NOMO-1 (cell line): ENCODE results near the gene OTOS.

Experiments used
- DNase-seq, 2 experiments: peaks; one replicate each; lab custom pipeline; 2025; ENCODE audit not compliant: unreplicated experiment in 2 of 2; lab: John Stamatoyannopoulos, UW

Gene OTOS

DNA sequence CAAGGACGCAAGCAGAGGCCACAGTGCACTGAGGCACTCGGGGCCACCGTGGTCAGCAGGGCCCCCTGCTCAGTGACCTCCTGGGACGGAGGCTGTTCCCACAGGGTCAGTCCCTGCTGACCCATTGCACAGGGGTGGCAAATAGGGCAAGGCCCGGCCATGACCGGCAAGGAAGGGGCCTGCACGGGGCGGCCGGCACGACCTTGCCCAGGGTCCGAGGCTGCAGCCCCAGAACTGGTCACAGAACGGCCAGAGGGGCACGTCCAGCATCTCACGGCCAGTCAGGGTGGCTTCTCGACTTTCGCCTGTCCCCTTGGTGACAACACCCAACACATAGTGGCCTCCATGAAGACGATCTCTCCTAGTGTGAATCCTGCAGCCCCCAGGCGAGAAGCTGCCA is 27.6 kb upstream of the OTOS start:
- no peak for DNase-seq

DNA sequence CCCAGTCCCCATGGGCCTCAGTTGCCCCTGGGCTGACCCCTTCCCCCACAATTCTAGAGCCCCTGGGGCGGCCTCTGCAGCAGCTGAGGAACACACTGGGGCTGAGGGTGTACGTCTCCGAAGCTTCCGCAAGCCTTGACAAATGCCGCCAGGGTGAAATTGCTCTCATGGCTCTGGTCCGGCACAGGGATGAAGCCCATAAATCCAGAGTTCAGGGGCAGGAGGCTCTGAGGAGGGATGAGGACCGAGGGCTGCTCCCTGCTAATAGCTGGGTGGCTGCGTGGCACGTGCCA is 27.1 kb upstream of the OTOS start:
- DNase-seq = no peak

DNA sequence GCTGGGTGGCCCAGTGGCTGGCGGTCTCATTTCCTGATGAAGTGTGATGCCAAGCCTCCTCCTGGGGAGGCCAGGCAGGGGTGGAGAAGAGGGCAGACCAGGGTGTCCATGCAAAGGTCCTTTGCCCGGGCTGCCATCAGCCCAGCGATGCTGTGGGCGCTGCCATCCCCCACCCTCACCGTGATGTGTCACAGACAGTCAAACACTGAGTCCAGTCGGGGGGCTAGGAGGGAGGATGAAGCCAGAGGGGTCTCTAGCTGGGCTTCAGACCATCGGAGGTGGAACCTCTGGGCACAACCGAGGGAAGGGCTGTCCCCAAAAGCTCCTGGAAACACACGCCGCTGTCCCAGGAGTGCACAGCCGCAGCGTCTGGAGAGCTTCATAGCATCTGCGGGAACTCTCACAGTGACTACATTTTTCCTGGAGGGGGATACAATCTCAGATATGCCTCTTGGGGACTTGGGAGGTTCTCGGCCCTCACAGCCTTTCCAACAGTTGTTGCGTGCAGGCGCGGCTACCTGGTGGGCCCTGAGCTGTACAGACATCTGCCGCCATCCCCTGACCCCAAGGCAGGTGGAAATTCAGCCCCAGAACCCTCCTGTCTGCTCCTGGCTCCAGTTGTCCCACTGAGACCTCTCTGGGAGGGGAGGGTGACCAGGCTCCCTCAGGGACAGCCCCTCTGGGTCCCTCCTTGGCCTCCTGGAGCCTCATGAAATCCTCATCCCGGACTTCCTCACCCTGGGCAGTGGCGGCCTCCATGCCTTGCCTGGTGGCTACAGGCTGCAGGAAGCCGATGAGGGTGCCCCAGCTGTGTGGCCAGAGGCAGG is 26.5 kb upstream of the OTOS start:
- DNase-seq = no peak

DNA sequence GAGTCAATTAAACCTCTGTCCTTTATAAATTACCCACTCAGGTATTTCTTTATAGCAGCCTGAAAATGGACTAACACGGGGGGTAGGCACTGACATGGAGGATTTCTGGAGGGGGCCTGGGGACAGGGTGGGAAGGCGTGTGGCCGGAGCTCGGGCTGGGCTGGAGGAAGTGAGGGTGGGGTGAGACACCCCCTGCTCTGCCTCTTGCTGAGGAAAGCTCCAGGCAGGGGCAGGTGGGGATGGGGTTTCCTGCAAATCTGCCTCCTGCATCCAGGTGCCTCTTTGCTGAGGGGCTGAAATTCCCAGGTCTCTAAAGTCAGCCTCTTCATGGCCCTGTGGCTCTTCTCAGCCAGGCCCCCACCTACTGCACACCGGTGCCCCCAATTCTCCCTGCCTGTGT is 25.7 kb upstream of the OTOS start:
- no peak for DNase-seq

DNA sequence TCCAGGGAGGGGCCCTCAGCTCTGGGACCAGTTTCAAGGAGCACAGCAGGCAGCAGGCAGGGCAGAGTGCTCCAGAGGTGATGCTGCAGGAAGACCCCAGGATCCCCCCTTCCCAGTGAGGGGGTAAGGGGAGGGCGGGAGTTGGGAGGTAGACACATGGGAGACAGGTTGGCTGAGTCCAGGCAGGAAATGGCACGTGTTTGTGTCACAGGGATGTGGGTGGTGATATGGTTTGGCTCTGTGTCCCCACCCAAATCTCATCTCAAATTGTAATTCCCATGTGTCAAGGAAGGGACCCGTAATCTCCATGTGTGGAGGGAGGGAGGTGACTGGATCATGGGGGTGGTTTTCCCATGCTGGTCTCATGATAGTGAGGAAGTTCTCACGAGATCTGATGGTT is 25.2 kb upstream of the OTOS start:
- DNase-seq = no peak

DNA sequence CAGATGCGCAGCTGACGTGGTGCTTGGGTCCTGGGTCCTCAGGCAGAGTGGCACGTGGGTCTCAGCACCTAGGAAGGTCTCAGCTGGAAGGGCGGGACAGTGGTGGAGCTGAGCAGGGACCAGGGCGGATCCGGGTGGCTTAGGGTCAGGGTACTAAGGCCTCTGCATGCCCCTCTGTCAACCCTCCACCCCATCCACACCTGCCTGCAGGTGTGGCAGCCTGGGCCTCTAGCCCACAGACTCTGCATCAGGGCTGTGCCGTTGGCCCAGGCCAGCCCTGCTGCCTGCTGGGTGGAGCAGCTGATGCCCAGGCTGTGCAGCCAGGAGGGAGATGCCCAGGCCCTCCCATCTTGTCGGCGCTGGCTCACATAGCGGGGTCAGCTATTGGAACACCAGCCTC is 24.6 kb upstream of the OTOS start:
- no peak for DNase-seq

DNA sequence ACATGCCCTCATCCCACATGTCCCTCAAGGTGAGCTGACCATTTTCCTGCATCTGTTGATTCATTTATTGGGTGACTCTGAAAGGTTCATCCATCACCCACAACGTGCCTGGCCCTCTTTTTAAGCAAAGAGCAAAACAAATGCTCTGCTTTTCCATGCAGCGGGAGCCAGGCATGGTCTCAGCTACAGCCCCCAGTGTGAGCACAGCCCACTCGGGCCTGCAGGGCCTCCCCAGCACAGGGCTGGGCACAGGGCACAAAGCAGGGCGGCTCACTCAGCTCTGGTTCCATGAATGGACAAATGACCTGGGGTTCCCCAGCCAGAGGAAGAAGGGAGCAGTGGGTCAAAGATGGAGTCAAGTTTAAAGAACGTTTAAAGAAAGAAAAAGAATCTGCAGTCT is 24.1 kb upstream of the OTOS start:
- DNase-seq = no peak

DNA sequence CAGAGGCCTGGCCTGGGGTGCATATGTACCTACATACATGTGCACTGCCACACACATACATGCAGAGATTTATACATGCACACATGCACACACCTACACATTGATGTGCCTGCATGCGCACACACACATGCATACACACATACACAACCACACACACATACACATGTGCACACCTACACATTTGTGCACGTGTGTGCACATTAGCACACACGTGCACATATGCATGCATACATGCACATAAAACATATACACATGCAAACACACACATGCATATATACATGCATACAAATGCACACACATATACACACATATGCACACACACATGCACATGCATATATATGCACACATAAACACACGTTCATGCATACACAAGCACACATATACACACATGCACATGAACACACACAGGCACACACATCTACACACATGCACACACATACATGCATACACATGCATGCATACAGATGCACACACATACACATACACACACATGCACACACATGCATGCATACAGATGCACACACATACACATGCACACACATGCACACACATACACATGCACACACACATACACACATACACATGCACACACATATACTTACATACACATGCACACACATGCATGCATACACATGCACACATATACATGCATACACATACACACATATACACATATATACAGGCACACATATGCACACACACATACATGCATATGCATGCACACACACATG is 23.6 kb upstream of the OTOS start:
- no peak for DNase-seq

DNA sequence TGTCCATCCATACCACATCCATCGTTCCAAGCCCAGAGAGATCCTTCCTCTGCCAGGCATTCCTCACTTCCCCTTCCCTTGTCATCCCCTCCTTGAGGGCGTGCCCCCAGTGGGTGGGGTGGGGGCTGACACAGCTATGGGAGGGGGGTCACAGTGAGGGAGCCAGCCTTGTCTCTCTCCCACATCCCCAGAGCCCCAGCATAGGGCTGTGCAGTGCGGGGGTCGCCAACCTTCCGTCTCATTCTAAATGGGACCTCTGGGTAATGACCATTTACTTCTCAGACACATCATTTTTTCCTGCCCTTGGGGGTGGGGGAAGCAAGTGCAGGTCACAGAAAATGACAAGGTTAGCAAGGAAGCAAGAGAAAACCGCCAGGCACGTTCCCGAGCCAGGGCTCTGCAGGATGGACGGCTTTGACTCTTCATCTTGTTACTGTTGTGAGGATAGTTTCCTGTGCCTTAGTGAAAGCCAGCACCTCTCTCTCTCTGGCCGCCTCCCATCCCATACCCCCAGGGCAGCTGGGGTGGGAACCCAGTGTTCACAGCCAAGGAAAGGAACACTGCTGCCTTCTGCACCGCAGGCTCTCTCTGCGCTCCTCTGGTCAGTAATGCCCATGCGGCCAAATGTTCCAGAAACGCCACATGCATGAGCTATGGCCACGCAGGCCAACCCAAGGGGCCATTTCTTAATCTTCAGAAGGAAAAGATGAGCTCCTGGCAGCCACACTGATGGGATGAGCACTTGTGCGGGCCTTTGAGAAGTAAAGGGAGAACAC is 22.7 kb upstream of the OTOS start:
- no peak for DNase-seq

DNA sequence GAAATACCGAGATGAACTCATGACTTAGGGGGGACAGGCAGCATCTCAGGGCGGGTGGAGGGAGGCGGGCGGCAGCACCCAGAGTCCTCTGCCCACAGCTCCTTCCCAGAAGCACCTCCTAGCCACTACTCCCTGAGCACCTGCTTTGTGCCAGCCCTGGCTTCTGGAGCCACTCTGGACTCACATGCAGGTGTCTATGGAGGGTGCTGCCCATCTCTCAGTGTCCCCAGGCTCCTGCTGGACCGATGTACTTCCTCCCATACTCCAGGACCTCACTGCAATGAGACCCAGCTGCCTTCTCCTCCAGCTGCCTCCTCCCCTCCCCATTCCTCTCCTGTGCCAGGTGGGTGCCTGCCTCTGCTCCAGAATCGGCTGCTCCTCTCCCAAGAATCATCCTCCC is 22.1 kb upstream of the OTOS start:
- DNase-seq = no peak

DNA sequence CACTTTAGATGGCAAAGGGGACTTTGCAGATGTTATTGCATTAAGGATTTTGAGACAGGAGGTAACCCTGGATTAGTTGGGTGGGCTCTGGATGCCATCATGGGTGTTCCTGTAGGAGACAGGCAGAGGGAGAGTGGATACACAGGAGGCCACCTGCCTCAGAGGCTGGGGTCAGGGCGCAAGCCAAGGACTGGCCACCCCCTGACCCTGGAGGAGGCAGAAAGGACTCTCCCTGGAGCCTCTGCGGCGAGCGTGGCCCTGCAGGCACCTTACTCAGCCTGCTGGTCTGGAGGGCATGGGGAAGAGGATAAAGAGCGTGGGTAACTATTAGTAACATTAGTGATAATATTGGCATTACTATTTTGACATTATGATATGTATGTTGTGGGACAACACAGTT is 21.6 kb upstream of the OTOS start:
- no peak for DNase-seq

DNA sequence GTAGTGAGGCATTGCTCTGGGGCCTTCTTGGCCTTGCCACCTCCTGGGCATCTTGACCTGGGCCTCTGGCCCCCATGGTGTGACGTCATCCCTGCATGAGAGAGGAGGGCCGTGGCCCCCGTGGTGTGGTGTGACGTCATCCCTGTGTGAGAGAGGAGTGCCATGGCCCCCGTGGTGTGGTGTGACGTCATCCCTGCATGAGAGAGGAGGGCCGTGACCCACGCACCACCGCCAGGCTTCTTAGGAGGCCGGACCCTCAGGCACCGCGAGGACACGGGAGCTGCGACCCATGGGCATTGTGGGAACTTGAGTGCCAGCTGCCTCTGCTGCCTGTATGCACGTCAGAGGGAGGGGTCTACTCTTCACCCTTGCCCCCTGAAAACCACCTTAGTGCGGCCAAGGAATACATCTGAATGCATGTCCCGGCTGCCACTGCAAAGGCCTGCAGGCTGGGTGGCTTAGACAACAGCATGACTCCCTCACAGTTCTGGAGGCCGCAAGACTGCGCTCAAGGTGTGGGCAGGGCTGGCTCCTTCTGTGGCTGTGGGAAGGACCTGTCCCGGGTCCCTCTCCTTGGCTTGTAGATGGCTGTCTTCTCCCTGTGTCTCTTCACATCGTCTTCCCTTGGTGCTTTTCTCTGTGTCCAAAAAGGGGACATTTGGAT is 20.8 kb upstream of the OTOS start:
- no peak for DNase-seq

DNA sequence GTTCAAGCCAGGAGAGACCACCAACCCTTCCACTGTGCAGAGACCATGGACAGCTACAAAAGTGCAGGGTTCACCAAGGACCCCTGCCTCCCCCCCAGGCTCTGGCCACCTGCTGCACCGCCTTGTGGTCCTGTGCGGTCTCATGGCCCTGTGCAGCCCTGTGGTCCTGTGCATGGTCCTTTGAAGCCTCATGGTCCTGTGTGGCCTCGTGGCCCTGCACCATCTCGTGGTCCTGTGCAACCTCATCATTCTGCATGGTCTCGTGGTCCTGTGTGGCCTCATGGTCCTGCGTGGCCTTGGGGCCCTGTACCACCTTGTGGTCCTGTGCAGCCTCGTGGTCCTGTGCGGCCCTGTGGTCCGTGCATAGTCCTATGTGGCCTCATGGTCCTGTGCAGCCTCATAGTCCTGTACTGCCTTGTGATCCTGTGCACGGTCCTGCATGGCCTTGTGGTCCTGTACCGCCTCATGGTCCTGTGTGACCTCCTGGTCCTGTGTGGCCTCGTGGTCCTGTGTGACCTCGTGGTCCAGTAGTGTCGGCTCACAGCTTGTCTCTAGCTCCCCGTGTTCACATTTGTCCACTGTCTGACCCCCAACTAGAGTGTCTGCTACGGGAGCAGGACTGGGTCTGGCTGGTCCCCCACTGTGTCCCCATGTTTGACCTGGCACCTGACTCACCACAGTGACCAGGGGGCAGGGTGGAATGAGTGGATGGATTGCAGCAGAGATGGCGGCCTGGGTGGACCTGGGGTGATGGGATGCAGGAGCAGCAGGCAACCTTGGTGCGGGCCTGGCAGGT is 20.0 kb upstream of the OTOS start:
- DNase-seq = no peak

DNA sequence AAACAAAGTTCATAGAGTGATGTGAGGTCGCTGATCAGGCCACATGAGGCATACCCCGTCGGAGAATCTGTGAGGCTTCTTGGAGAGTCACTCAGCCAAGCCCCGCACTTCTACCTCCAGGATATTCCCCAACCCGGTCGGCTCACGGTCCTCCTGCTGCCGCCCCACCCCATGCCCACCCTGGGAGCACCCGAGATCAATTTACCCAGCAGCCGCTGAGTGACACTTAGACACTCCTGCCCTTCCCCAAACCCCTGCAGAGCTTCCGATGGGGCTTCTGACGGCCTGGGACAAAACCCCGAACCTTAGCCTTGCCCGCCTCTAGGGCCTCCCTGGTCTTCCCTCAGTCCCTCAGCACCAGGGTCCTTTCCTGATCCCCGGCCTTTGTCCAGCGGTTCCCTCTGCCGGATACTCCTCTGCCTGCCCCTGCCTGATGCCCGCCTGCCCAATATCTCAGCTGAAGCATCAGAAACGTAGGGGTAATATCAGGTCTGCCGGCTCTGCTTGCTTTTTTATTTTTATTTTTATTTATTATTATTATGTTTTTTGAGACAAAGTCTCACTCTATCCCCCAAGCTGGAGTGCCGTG is 18.9 kb upstream of the OTOS start:
- DNase-seq = no peak

DNA sequence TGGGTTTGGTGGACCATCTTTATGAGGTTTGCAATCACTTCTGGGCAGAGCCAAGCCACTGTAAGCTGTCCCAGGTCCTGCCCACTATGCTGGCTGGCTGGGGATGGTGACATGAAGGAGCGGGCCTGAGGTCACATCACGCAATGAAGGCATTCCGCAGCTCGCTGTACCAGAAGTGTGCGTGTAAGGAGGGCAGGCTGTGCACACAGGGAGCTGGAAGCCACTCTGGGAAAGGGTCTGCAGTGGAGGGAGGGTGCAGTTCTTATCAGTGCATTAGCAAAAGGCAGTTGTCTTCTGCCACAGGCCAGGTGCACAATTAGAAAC is 16.7 kb upstream of the OTOS start:
- DNase-seq = no peak

DNA sequence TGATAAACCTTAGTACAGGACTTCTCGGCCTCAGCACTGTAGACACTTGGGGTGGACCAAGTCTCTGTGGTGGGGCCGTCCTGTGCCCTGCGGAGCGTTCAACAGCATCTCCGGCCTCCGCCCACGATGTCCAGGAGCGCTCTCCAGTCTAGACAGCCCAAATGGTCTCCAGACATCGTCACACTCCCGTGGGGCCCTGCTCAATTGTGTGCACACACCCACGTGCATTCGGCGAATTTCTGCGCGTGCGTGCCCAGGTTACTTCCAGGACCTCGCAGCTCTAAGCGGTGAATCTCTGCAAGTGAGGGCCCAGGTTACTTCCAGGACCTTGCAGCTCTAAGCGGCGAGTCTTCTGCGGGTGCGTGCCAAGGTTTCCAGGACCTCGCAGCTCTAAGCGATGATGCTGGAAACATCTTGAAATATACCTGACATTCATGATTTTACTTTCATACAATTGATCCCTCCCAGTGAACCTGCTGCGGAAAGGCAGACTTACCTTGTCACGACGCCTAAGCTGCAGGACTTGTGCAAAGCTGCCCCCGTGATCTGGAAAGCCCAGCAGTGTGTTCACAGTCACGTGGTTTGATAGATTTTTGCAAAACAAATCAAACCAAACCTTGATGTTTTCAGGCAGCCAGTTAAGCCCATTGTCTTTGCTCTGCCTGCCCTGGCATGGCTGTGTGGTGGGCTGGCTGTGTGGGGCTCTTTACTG is 16.1 kb upstream of the OTOS start:
- DNase-seq = no peak

DNA sequence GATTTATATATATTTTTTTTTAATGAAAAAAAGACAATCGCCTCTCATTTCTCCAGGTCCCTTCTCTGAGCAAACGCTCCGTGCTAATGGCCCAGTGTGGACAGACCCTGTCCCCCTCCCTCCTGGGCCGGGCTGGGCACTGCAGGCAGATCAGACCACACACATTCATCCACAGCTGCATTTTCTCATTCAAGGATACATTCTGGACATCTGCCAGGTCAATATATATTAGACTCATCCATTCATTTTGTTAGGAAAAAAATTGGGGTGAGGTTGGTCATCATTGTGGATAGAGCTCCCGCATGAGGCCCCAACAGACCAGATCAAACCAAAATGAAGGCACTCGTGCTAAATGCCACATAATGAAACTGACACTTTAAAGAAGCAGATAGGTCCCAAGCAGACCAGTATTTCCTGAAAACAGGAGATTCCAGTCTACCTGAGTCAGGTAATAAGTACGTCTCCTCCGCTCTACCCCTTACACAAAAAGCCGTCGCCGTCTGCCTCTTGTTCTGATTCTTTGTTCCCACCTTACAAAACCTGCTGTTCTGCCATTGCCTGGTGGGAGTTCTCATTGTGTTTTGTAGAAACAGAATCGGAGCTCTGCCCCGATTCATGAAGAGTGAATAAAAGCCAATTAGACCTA is 15.4 kb upstream of the OTOS start:
- DNase-seq = no peak

DNA sequence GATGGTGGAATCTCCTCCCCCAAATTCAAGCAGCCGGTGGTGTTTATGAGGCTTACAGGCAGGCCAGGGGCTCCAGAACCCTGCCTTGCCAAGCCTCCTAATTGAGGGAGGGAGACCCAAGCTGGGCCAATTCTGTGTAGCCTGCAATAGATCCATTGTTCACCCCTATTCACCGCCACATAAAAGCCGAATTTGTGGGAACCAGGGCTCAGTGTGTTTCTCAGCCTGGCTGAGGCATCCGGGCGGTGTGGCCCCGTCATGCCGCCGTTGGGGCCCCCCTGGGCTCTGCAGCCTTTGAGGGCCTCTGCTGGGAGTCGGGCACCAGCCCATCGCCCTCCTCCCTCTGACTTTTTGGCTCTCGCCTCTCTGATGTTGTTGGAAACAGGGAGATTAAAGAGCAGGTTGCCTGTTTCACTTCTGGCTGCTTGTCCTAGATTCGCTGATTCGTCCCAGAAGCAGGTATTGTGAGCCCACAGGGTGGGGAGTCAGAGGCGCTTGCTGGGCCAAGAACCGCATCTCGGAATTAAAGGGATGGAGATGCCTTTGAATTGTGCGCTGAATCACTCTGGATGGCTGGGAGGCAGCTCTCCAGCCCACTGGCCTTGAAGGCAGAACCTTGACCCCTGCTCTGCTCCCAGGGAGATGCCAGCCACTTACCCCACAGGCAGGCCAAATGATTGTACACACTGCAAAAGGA is 14.7 kb upstream of the OTOS start:
- DNase-seq = no peak

DNA sequence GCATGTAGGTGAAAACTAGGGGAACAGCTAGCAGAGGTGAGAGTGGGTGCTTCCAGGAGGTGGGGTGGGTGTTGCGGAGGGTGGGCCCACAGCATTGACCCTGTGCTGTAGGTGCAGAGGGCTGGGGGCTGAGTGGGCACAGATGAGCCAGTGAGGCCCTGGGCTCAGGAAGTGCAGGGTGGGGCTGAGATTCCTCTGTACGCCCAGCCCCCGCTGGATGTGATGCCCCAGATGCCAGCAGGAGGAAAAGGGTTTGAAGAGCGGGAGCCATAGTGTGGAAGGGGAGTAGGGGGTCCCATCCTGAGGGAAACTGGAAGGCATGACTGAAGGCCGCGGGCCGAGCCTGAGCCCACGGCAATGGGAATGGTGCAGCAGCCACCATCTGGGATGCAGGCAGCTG is 14.1 kb upstream of the OTOS start:
- no peak for DNase-seq
